D721Med (cell line): ENCODE results near the gene TMEM190.

Experiments
- DNase-seq: peaks from one replicate; pipeline ENCODE4 v3.0.0; 2011; ENCODE audit warnings: low spot score; ENCODE audit not compliant: insufficient read length
- FAIRE-seq: peaks from 2 replicates; lab custom pipeline; 2011; peaks lifted over from hg19 to GRCh38; lab: Jason Lieb, UNC
- CTCF ChIP-seq: IDR thresholded peaks from 2 replicates; pipeline ENCODE4 v1.5.1; 2012; ENCODE audit warnings: mild to moderate bottlenecking, control low read depth; ENCODE audit not compliant: insufficient read depth; ENCODE audit errors: missing control alignments

TMEM190 gene

GRCh38 chr19:55340784-55341147 is 35.9 kb upstream of the TMEM190 start:
- DNase-seq (no peak), FAIRE-seq (no peak)
- peak; percentile 24 for TF ChIP-seq CTCF

GRCh38 chr19:55341171-55341588 is 35.4 kb upstream of the TMEM190 start:
- FAIRE-seq: no peak
- no peak for TF ChIP-seq CTCF
- peak; percentile 94 for DNase-seq

- FAIRE-seq: no peak
- TF ChIP-seq CTCF: no peak
- no peak for DNase-seq
Observed at GRCh38 chr19:55341595-55342531, 34.8 kb upstream of the TMEM190 start.

GRCh38 chr19:55344444-55344843 is 32.2 kb upstream of the TMEM190 start:
- DNase-seq (no peak), FAIRE-seq (no peak)
- TF ChIP-seq CTCF: no peak

GRCh38 chr19:55345101-55345817 is 31.4 kb upstream of the TMEM190 start:
- no peak for TF ChIP-seq CTCF
- DNase-seq: no peak
- FAIRE-seq: no peak

GRCh38 chr19:55345818-55346724 is 30.6 kb upstream of the TMEM190 start:
- DNase-seq (no peak), FAIRE-seq (no peak)
- no peak for TF ChIP-seq CTCF
